GM12891 (cell line): ENCODE data around the gene FAM161A. TPM values are rescaled to one million over a fixed set of nuclear protein-coding genes. Genes with fewer than 3 reads are reported as not detected.
A peak's percentile ranks its signal among the peaks of the same experiment; 100 is the strongest.
"Not testable (repeated sequence)": the region's sequence is repeated elsewhere in the genome, so short reads cannot be mapped to it uniquely, and the experiment has no call there.

Source experiments
- DNase-seq: peaks from one replicate; pipeline ENCODE4 v3.0.0; 2011; ENCODE audit warnings: low spot score; ENCODE audit not compliant: insufficient read length
- FAIRE-seq: peaks from 2 replicates; lab custom pipeline; 2011; peaks lifted over from hg19 to GRCh38; lab: Jason Lieb, UNC
- PAX5 ChIP-seq: IDR thresholded peaks from 2 replicates; pipeline ENCODE4 v1.6.1; 2011; ENCODE audit warnings: low read length, moderate library complexity, mild to moderate bottlenecking; ENCODE audit not compliant: insufficient read depth, severe bottlenecking
- POLR2A ChIP-seq: IDR thresholded peaks from 2 replicates; pipeline ENCODE4 v1.6.1; 2011; ENCODE audit warnings: low read depth, low read length, control low read depth
- POLR2AphosphoS5 ChIP-seq: IDR thresholded peaks from 2 replicates; pipeline ENCODE4 v1.6.1; 2011; ENCODE audit warnings: low read depth, low read length, control low read depth
- POU2F2 ChIP-seq: IDR thresholded peaks from 2 replicates; pipeline ENCODE4 v1.6.1; 2011; ENCODE audit warnings: low read depth, mild to moderate bottlenecking, control low read depth, low read length, moderate library complexity
- SPI1 ChIP-seq: IDR thresholded peaks from 2 replicates; pipeline ENCODE4 v1.6.1; 2011; ENCODE audit warnings: low read depth, low read length, control low read depth
- TAF1 ChIP-seq: IDR thresholded peaks from 2 replicates; pipeline ENCODE4 v1.6.1; 2011; ENCODE audit warnings: low read depth, low read length, control low read depth
- polyA plus RNA-seq: library from polyadenylated mRNA; unstranded; fragments of >200 nt; gene quantifications from one replicate; pipeline ENCODE4 v1.2.1, GENCODE V29; 2012; ENCODE audit warnings: low read depth, missing spikeins, inconsistent platforms; ENCODE audit not compliant: missing spikeins

Gene FAM161A, protein sequence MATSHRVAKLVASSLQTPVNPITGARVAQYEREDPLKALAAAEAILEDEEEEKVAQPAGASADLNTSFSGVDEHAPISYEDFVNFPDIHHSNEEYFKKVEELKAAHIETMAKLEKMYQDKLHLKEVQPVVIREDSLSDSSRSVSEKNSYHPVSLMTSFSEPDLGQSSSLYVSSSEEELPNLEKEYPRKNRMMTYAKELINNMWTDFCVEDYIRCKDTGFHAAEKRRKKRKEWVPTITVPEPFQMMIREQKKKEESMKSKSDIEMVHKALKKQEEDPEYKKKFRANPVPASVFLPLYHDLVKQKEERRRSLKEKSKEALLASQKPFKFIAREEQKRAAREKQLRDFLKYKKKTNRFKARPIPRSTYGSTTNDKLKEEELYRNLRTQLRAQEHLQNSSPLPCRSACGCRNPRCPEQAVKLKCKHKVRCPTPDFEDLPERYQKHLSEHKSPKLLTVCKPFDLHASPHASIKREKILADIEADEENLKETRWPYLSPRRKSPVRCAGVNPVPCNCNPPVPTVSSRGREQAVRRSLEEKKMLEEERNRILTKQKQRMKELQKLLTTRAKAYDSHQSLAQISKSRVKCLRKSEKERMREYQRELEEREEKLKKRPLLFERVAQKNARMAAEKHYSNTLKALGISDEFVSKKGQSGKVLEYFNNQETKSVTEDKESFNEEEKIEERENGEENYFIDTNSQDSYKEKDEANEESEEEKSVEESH
- 3.2 TPM for polyA plus RNA-seq

DNA sequence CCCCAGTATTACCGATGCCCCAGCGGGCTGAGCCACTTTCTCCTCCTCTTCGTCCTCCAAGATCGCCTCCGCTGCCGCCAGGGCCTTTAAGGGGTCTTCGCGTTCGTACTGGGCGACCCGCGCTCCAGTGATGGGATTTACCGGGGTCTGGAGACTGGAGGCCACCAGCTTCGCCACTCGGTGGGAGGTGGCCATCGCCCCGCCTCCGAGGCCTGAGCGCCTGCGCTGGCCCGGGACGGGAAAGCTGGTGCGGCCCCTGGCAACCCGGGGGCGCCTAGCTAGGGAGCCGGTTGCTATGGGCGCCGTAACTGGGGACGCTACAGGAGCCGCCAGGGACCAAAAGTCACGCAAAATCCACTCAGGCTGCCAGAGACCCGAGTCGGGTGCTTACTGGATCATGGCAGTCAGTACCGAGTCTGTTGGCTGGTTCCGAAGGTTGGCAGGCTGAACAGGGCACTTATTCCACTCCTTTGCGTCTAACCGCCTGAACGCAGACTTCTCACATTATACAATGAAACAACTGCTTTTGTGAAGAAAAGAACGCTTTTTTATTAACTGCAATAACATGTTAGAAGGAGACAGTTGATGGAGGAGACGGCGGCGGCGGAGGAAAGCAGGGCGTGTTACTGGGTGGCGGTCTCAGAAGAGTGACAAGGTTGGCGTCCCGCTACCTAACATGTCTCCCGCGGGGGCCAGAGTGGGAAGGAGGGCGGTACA, at the start of gene FAM161A:
Gene FAM161A, minus strand, starts transcription at position 214 of the 717 bp plus-strand sequence. Its CDS starts 19 bp downstream, at position 195.
- no peak for FAIRE-seq
- DNase-seq = peak; percentile 75
- no peak for TF ChIP-seq SPI1
- TF ChIP-seq POU2F2 = no peak
- no peak for TF ChIP-seq TAF1
- no peak for TF ChIP-seq POLR2AphosphoS5
- TF ChIP-seq PAX5 = no peak
- no peak for TF ChIP-seq POLR2A

DNA sequence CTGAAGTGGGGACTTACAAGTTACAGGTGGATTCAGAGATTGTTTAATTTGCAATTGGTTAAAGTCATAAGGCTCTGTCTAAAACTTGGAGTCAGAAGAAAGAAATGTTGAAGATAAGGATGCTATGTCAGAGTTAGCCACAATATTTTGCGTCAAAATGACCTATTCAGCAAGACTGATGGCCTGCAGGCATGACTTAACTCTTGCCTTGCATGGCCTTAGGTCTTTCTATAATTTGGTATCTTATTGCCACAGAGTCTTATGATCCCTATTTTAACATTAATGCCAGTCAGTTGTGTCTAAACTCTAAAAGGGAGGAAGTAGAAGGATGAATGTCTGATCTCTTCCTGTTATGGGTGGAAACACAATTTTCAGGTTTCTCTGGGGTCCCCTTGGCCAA, 46.4 kb upstream of the FAM161A start:
- DNase-seq (no peak), FAIRE-seq (no peak)
- TF ChIP-seq TAF1 = no peak
- TF ChIP-seq POU2F2 = no peak
- TF ChIP-seq POLR2A = no peak
- no peak for TF ChIP-seq SPI1
- TF ChIP-seq PAX5 = no peak
- no peak for TF ChIP-seq POLR2AphosphoS5

DNA sequence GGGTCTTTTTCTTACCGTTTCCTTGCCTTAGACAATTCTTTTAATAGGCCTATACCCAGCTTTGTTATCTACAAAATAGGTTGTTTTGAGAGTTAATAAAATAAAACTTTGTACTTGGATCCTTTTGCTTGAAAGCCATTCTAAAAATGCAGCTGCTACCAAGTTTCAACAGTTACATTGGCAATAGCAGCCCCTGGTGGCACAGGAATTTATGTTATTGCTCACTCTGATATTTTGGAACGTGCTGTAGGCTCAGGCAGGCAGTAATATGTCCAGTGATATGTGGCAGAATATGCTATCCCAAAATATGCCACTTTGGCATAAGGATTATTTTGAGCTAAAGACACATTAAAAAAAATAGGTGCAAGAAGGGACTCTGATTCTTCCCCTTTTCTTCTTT, 45.0 kb upstream of the FAM161A start:
- TF ChIP-seq PAX5 (no peak), POU2F2 (no peak), SPI1 (no peak), POLR2AphosphoS5 (no peak), POLR2A (no peak), TAF1 (no peak)
- peak; percentile 20 for FAIRE-seq
- no peak for DNase-seq

DNA sequence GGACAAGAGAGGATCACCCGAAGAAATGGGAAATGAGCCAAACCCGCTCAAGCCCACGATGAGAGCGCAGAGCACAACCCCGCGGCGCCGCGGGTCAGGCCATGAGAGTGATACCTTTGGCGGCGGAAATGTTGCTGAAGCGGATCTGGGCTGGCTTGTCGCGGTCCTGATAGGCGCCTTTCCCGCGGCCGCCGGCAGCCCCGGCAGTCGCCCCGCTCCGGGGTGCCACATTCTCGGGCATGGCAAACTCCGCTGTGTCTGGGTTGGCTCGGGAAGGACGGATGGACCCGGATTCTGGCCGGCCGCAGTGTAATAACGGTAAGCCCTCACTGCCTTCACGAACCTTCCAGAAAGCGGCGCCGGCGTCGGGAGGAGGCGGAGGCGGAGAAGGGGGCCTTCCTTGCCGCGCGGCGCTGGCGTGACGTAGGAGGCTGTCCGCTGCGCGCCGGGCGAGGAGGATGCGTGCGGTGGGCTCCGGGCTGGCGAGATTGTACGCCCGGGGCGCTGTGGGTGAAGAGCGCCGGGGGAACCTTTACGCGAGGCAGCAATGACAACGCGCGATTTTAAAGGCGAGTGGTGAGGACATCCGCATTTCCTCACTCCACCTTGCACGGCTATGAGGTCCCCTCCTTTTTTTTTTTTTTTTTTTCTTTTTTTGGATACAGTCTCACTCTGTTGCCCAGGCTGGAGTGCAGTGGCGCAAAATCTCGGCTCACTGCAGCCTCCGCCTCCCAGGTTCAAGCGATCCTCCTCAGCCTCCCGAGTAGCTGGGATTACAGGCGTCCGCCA, 34.6 kb upstream of the FAM161A start, which contains the start of gene CCT4:
Gene CCT4, minus strand, starts transcription at position 390 of the 789 bp plus-strand sequence. Its CDS starts 149 bp downstream, at position 241.
- FAIRE-seq = peak; percentile 90
- peak; percentile 57 for TF ChIP-seq SPI1
- peak; percentile 97 for TF ChIP-seq POLR2A
- peak; percentile 97 for TF ChIP-seq TAF1
- TF ChIP-seq PAX5 = peak; percentile 32
- peak; percentile 75; the same call in 1 of the 2 replicates for TF ChIP-seq POU2F2
- peak; percentile 95 for TF ChIP-seq POLR2AphosphoS5
- peak; percentile 72 for DNase-seq

DNA sequence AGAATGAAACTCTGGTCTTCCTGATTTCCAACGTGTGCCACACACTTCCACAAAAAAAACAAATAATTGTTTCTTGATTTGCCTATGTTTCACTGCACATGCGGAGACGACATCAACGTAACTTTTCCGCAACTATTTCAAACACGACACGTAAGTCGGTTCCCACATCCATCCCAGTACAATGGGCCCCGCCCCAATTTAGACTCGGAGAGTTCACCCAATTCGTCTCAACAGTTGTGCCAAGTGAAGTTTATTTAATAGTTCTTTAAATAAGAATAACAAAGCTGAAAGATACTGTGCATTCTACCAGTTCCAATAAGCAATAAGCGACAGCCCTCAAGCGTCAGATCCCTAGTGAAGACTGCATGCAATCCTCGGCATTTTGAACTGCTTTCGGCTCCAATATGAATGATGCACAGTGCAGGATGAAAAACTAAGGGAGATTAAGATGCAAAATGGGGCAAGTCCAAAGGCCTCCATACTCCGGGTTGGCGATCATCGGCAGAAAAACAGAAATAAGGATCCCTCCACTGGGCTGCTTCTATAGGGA, 33.9 kb upstream of the FAM161A start:
- DNase-seq (no peak), FAIRE-seq (no peak)
- TF ChIP-seq PAX5 (no peak), POU2F2 (no peak), POLR2AphosphoS5 (no peak), POLR2A (no peak), TAF1 (no peak), SPI1 (no peak)

DNA sequence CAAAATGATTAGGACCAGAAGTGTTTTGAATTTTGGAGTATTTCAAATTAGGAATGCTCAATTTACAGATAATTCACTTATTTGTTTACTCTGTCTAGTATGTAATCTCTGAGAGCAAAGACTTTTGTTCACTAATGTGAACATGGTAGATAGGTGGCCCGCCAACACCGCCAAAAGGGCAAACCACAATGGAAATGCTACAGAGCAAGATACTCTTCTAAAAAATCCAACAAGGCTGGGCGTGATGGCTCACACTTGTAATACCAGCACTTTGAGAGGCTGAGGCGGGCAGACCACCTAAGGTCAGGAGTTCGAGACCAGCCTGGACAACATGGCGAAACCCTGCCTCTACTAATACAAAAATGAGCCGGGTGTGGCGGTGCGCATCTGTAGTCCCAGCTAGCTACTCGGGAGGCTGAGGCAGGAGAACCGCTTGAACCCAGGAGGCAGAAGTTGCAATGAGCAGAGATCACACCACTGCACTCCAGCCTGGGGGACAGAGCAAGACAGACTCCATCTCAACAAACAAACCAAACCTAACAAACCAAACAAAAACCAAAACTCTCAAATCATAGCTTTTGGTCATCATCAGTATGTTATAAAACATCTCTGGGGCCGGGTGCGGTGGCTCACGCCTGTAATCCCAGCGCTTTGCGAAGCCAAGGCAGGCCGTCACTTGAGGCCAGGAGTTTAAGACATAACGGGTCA, 32.2 kb upstream of the FAM161A start:
- DNase-seq = no peak
- no peak for TF ChIP-seq POU2F2
- TF ChIP-seq POLR2AphosphoS5 = 0 out of 2 replicates have a peak, but pooled peaks have one; percentile 31
- no peak for FAIRE-seq

DNA sequence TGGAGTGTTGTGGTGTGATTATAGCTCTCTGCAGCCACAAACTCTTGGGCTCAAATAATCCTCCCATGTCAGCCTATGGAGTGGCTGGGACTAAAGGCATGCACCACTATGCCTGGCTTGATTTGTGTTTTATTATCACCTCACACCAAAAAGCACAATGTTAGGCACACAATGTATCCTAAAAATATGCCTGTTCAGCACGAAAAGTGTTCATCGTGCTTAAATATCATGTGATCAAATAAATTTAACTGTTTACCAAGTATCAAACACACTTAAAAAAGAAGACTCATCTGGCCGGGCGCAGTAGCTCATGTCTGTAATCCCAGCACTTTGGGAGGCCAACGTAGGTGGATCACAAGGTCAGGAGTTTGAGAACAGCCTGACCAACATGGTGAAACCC, 29.0 kb upstream of the FAM161A start:
- no peak for TF ChIP-seq POLR2A
- no peak for TF ChIP-seq SPI1
- no peak for TF ChIP-seq POLR2AphosphoS5
- TF ChIP-seq TAF1 = no peak
- TF ChIP-seq PAX5 = no peak
- no peak for TF ChIP-seq POU2F2
- DNase-seq (no peak), FAIRE-seq (no peak)

DNA sequence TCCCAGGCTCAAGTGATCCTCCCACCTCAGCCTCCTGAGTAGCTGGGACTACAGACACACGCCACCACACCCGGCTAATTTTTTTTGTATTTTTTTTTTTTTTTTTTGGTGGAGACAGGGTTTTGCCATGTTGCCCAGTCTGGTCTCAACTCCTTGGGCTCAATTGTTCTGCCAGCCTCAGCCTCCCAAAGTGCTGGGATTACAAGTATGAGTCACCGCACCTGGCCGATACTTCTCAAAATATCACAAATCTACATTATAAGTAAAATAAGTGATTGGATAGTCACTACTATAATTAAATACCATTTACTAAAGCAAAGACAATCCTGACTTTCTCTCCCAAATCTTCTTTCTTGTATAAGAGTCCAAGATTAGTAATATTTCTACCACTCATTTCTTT, 25.5 kb upstream of the FAM161A start:
- DNase-seq, FAIRE-seq: not testable (repeated sequence)
